Tibial nerve (tissue), 4 donors: ENCODE data around the gene NUDT17.
"Not testable (repeated sequence)": the region's sequence is repeated elsewhere in the genome, so short reads cannot be mapped to it uniquely, and the experiment has no call there.

Experiments
- CTCF ChIP-seq, 5 experiments: fragments of 200-600 bp in 3 of 5; fragments of 450-650 bp in 2 of 5; sonication (generic) in 3 of 5; IDR thresholded peaks; one replicate each; pipeline ENCODE4 v1.5.1; 2016 to 2019; ENCODE audit warnings: antibody characterized with exemption in 5 of 5, mild to moderate bottlenecking in 3 of 5, moderate library complexity in 2 of 5
- EP300 ChIP-seq, 2 donors: sonication (generic); formaldehyde crosslinking; IDR thresholded peaks; one replicate each; pipeline ENCODE4 v1.6.1; 2017; ENCODE audit warnings: antibody characterized with exemption in 2 of 2, mild to moderate bottlenecking in 1 of 2
- POLR2A ChIP-seq, 2 donors: fragments of 450-650 bp; IDR thresholded peaks; one replicate each; pipeline ENCODE4 v1.6.1; 2017; ENCODE audit warnings: antibody characterized with exemption in 2 of 2, mild to moderate bottlenecking in 2 of 2, moderate library complexity in 2 of 2

GRCh38 chr1:145830810-145831209 lies 14.6 kb upstream of the NUDT17 start:
- not testable (repeated sequence) for TF ChIP-seq CTCF, POLR2A, EP300 (IDR thresholded peaks at IDR 0.05)
